ENCODE measurements around the gene ZBP1.
A peak's percentile ranks its signal among the peaks of the same experiment; 100 is the strongest.

Gene ZBP1

DNA sequence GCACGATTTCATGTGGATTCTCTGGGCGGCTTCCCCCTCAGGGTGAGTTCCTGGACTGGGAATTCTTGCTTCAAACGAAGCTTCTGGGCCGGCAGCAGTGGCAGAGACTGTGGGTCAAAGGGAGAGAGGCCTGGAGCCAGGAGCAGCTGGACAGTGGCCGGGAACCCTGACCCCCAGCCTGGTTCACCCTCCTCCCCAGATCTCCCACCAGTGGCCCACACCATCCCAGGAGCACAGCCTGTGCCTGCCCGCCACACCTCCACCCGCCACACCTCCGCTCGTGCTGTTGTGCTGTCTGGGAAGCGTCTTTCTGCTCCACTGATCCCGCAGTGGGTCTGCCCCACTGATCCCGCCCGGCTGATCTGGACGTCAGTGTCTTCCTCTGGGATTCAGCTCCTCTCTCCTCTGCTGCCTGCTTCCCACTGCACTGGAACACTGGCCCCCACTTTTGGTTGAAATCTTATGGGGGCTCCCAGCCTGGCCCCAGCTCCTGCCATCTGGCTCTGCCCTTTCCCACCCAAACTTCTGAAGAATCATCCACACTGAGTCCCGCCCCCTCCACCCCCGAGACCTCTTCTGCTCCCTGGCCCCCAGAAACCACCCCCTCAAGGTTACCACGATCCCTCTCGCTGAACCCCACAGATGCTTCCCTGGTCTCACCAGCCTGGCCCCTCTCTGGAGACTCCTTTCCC lies 9.8 kb downstream of the ZBP1 start:
- Mint-ChIP-seq H3K4me3 (no peak overlapping the region), H3K36me3 (ENCODE audit: low read depth) (no peaks in the 10 kb centered on the region), H3K27me3 (ENCODE audit: low read depth, poor library complexity) (peaks cover 44% of the 10 kb centered on the region), H3K4me1 (peaks cover 20% of the 10 kb centered on the region), H3K9me3 (no peaks in the 10 kb centered on the region), H3K27ac (no peak overlapping the region)
- TF ChIP-seq, protein P1, sequence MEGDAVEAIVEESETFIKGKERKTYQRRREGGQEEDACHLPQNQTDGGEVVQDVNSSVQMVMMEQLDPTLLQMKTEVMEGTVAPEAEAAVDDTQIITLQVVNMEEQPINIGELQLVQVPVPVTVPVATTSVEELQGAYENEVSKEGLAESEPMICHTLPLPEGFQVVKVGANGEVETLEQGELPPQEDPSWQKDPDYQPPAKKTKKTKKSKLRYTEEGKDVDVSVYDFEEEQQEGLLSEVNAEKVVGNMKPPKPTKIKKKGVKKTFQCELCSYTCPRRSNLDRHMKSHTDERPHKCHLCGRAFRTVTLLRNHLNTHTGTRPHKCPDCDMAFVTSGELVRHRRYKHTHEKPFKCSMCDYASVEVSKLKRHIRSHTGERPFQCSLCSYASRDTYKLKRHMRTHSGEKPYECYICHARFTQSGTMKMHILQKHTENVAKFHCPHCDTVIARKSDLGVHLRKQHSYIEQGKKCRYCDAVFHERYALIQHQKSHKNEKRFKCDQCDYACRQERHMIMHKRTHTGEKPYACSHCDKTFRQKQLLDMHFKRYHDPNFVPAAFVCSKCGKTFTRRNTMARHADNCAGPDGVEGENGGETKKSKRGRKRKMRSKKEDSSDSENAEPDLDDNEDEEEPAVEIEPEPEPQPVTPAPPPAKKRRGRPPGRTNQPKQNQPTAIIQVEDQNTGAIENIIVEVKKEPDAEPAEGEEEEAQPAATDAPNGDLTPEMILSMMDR (IDR thresholded peaks at IDR 0.05): no peak
- DNase-seq: peak; percentile 45

DNA sequence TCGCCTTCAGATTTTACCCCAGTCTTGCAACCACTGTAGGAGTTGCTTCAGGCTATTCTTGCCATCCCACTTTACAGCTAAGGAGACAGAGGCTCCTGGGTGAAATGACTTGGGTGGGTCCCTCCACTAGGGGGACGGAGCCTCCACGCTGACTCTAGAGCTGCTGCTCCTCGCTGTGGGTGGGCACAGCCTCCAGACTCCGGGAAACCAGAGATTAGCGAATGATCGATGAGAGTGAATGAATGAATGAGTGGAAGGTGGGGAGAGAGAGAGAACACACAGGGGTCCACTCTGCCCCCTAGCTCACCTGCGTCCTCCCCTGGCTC lies 10.4 kb downstream of the ZBP1 start:
- no peak overlapping the region for H3K27ac Mint-ChIP-seq
- TF ChIP-seq, protein P1 (IDR thresholded peaks at IDR 0.05): peak; percentile 29

GRCh38 chr20:57609086-57609841 lies 11.0 kb downstream of the ZBP1 start:
- Mint-ChIP-seq H3K9me3 (no peaks in the 10 kb centered on the region), H3K36me3 (ENCODE audit: low read depth) (no peaks in the 10 kb centered on the region), H3K27ac (no peak overlapping the region), H3K27me3 (ENCODE audit: low read depth, poor library complexity) (peaks cover 51% of the 10 kb centered on the region), H3K4me1 (peaks cover 20% of the 10 kb centered on the region), H3K4me3 (no peak overlapping the region)
- DNase-seq: no peak
- TF ChIP-seq, protein P1 (IDR thresholded peaks at IDR 0.05): no peak

More for the DNA sequence above, 10.4 kb downstream of the ZBP1 start:
- H3K27me3 Mint-ChIP-seq (ENCODE audit: low read depth, poor library complexity): peaks cover 46% of the 10 kb centered on the region
- no peaks in the 10 kb centered on the region for H3K36me3 Mint-ChIP-seq (ENCODE audit: low read depth)
- H3K9me3 Mint-ChIP-seq: no peaks in the 10 kb centered on the region
- H3K4me1 Mint-ChIP-seq: peaks cover 20% of the 10 kb centered on the region
- DNase-seq: no peak
- H3K4me3 Mint-ChIP-seq: no peak overlapping the region

GRCh38 chr20:57608516-57608915 lies 11.7 kb downstream of the ZBP1 start:
- Mint-ChIP-seq H3K27ac (no peak overlapping the region), H3K4me3 (no peak overlapping the region), H3K4me1 (peaks cover 20% of the 10 kb centered on the region), H3K36me3 (ENCODE audit: low read depth) (no peaks in the 10 kb centered on the region), H3K27me3 (ENCODE audit: low read depth, poor library complexity) (peaks cover 55% of the 10 kb centered on the region), H3K9me3 (no peaks in the 10 kb centered on the region)
- TF ChIP-seq, protein P1 (IDR thresholded peaks at IDR 0.05): no peak
- DNase-seq: no peak

DNA sequence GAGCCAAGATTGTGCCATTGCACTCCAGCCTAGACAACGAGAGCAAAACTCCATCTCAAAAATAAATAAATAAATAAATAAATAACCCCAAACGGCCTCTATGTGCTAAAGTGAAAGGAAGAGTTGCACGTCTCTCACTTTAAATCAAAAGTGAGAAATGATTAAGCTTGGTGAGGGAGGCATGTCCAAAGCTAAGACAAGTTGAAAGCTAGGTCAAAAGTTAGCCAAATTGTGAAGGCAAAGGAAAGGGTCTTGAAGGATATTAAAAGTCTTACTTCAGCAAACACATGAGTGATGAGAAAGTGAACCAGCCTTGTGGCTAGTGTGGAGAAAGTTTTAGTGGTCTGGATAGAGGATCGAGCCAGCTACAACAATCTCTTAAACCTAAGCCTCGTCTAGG lies 14.3 kb downstream of the ZBP1 start:
- no peak for DNase-seq
- Mint-ChIP-seq H3K4me3 (no peak overlapping the region), H3K27ac (no peak overlapping the region), H3K27me3 (ENCODE audit: low read depth, poor library complexity) (peaks cover 62% of the 10 kb centered on the region), H3K36me3 (ENCODE audit: low read depth) (no peaks in the 10 kb centered on the region), H3K9me3 (no peaks in the 10 kb centered on the region), H3K4me1 (peaks cover 17% of the 10 kb centered on the region)
- TF ChIP-seq, protein P1 (IDR thresholded peaks at IDR 0.05): no peak

Data from nephron progenitor cell (in vitro differentiated cells).